ENCODE data around the gene ATXN1.

DNA sequence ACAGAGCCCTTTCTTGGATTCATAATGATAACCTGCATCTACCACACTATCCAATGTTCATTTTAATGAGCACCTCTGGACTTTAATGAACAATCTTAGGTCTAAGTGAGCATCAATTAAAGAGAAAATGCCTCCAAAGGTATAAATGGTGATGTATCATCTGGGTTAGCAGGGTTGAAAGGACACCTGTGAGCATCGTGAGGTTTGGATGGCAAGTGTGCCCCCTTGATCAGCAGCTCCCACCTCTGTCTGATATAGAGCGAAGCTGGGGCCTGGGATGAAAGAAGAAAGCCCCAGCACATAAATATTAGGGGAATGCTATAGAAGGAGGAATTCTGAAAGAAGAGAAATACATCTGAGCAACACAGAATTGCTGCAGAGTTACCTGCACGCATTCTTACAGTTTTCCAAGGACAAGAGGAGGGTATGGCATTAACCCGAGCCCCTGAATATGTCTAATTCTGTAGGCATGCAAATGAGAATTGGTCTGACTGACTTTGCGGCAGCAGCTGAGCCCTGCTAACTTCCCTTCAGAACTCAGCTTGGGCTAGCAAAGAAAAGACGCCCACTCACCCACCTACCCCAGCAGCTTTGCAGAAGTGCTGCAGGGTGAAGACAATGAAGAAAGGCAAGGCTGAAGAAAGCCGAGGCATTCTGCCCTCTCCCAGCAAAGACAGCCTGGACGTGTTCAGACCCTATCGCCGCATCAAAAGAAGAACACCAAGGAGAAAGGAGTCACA lies 386.6 kb downstream of the ATXN1 start:
- TF ChIP-seq POLR2A (IDR thresholded peaks at IDR 0.05) (no peak), EP300 (IDR thresholded peaks at IDR 0.05) (no peak), POLR2AphosphoS5 (IDR thresholded peaks at IDR 0.05) (no peak)
- TF ChIP-seq, protein P1, sequence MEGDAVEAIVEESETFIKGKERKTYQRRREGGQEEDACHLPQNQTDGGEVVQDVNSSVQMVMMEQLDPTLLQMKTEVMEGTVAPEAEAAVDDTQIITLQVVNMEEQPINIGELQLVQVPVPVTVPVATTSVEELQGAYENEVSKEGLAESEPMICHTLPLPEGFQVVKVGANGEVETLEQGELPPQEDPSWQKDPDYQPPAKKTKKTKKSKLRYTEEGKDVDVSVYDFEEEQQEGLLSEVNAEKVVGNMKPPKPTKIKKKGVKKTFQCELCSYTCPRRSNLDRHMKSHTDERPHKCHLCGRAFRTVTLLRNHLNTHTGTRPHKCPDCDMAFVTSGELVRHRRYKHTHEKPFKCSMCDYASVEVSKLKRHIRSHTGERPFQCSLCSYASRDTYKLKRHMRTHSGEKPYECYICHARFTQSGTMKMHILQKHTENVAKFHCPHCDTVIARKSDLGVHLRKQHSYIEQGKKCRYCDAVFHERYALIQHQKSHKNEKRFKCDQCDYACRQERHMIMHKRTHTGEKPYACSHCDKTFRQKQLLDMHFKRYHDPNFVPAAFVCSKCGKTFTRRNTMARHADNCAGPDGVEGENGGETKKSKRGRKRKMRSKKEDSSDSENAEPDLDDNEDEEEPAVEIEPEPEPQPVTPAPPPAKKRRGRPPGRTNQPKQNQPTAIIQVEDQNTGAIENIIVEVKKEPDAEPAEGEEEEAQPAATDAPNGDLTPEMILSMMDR (IDR thresholded peaks at IDR 0.05): no peak

Measured in gastroesophageal sphincter (tissue), 3 donors.